Skin epidermis (tissue), 12 donors: ENCODE measurements around the gene OAS2.

Experiments
- H3K27ac ChIP-seq, 21 experiments: fragments of 200-600 bp; sonication (generic) in 11 of 21; one replicate each; pipeline ENCODE4 v1.5.0; 2020; ENCODE audit warnings: mild to moderate bottlenecking in 3 of 21, inconsistent platforms in 2 of 21, moderate library complexity in 2 of 21
- H3K4me3 ChIP-seq, 7 experiments: fragments of 200-600 bp; sonication (generic) in 2 of 7; one replicate each; pipeline ENCODE4 v1.5.0; 2020; ENCODE audit warnings: inconsistent platforms in 2 of 7, mild to moderate bottlenecking in 2 of 7, moderate library complexity in 1 of 7

Gene OAS2

GRCh38 chr12:113052326-113052725 lies 74.0 kb downstream of the OAS2 start:
- Histone ChIP-seq H3K27ac (no peak overlapping the region), H3K4me3 (no peak overlapping the region)

- no peak overlapping the region for H3K27ac ChIP-seq
- no peak overlapping the region for H3K4me3 ChIP-seq
Observed at GRCh38 chr12:113054948-113055486, 76.7 kb downstream of the OAS2 start.

- no peak overlapping the region for H3K27ac ChIP-seq
- H3K4me3 ChIP-seq: no peak overlapping the region
Observed at GRCh38 chr12:113055594-113056380, 77.5 kb downstream of the OAS2 start.

DNA sequence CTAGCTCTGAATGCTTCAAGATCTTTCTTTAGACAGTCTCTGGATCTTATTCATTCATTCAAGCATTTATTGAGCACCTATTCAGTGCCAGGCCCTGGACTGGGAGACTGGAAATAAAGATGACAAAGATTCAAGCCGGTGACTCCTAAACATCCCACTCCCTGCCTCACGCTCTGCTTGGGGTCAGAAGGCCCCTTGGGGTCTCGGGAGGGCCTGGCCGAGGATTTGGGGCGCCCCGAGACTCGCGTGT lies 78.0 kb downstream of the OAS2 start:
- Histone ChIP-seq H3K4me3 (peak overlapping the region; percentile 26 to 52 (median 31)), H3K27ac (peak overlapping the region in 7 of 21 experiments; percentile 10 to 73 (median 47))

DNA sequence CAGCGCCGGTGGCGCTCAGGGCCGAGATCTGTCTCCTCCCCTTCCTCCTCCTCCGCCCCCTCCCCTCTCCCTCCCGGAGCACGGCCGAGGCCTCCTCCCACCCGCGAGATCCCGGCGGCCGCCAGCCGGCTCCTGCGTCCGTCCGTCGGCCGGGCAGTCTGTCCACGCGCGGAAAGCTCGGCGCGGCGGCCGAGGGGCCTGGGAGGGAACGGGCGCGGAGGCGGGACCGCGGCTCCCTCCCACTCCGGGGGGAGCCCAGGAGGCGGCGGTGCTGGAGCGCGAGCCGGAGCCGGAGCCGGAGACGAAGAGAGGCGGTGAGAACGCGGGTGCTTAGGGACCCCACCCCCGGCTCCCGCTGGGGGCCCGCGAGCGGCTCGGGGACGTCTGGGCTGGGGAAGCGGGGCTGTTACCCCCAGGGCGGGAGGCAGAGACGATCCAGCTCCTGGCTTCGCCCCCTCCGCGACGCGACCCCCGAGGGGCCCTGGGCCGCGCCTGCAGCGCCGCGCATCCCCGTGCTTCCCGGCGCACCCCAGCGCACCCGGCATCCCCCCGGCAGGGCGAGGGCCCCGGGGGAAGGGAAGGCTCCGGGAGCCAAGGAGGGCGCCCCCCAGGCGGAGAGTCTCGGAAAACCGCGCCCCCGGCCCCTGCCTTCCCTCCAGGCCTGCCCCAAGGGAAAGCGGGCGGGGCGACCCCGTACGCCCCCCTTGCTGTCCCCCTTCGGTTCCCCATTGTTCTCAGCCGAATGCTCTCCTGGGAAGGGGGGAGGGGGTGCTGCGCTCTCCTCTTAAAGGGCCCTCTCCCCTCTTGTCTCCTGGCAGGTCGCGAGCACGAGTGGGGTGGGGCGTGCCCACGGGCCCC lies 78.5 kb downstream of the OAS2 start, which contains the start of gene DTX1:
Gene DTX1, plus strand, starts transcription at position 100 of the 858 bp plus-strand sequence. CDS start 1,463 bp downstream, outside the sequence.
- Histone ChIP-seq H3K27ac (peak within 1 kb of the TSS in 8 of 21 experiments; percentile 10 to 73 (median 45)), H3K4me3 (peak within 1 kb of the TSS; percentile 26 to 52 (median 31))

DNA sequence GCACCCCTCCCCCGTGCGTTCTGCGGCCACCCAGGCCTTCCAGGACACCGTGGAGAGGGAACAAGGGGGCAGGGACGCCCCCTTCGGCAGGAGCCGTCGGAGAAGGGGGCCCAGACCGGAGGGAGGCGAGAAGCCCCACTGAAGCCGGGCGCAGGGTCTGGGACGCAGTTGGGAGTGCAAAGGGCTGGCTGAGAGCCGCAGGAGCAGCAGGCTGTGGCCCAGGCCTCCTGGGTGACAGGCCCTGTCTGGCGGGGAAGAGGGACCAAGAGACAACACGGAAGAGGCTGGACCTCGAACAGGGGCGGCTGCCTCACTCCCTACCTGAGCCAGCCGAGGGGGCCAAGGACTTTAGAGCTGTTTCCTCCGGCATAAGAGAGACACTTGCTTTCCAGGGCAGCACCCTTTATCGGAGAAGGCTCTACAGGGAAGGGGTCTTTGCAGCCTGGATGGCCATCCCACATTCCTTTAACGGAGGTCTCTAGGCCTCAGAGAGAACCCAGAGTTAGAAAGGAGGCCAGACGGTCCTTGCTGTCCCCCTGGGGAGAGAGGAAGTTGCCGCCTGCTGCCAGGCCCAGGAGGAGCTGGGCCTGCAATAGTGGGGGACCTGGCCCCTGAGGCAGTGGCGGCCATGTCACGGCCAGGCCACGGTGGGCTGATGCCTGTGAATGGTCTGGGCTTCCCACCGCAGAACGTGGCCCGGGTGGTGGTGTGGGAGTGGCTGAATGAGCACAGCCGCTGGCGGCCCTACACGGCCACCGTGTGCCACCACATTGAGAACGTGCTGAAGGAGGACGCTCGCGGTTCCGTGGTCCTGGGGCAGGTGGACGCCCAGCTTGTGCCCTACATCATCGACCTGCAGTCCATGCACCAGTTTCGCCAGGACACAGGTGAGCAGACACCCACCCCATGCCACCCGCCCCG lies 79.5 kb downstream of the OAS2 start:
- Histone ChIP-seq H3K27ac (peak overlapping the region in 6 of 21 experiments; percentile 10 to 73 (median 50)), H3K4me3 (peak overlapping the region in 3 of 7 experiments; percentile 41 to 52 (median 51))

DNA sequence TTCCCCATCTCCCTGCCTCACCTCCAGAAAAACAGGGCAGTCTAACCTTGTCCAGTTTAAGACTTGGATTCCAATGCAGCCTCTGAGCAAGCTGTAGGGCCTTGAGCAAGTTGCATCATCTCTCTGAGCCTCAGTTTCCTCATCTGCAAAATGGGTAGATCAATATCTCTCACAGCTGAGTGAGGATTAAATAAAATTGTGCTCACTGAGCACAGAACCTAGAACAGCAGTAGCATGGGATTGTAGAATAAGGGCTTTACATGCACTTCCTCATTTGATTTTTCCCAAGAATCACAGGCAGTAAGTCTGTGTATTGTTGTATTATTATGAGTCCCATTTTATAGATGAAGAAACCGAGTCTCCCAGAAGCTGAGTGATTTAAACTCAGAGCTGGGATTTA lies 80.2 kb downstream of the OAS2 start:
- no peak overlapping the region for H3K27ac ChIP-seq
- H3K4me3 ChIP-seq: no peak overlapping the region

- Histone ChIP-seq H3K27ac (no peak overlapping the region), H3K4me3 (no peak overlapping the region)
Observed at GRCh38 chr12:113059071-113059595, 80.8 kb downstream of the OAS2 start.

DNA sequence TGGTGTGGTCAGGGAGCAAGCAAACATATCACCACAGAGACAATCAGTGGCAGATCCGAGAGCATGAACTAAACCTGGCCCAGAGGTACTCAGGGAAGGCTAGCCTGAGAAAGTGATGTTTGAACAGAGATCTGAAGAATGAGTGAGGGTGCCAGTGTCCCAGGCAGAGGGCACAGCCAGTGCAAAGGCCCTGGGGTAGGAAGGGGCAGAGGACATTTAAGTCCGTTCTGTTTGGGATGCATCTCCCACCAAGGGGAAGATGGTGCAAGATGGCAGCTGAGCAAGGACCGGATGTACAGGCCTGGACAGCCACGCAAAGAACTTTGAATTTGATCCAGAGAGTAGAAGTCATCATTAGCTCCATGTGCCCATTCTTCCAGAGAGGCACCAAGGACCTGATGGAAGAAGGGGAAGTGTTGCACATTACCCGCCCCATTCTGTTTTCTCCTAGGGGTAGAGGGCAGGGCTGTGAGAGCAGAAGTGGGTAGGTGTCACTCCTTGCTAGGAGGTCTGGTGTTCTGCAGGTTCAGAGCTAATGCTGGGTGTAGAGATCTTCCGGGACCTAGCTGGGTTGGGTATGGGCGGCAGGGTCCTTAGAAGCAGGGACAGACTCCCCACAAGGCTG lies 82.1 kb downstream of the OAS2 start:
- Histone ChIP-seq H3K27ac (no peak overlapping the region), H3K4me3 (no peak overlapping the region)

DNA sequence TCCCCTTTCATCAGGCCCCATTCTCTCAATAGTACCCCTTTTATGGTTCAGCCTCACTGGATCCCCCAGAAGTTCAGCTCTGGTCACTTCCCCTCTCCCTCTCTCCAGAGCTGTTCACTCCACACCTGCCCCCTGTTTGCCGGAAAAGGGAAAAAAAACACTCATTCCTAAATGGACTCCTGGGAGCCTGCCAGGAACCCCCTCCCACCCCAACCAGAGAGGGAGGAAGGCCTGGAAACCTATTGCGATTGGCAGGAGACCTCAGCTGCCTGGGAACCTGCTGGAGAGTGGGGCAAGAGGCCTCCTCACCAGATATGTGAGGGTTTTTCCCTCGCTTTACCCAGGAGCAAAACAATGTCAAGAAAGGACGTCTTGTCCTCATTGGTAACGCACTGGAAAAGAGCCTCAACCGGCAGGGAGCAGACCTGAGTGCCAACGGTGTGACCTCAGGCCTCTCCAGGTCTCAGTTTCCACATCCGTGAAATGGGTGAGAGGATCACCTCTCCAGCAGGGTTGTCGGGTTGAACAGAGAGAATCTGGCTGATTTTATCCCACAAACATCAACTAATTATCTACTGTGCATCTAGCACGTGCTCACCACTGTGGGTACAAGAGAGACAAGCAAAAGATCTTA lies 82.9 kb downstream of the OAS2 start:
- H3K4me3 ChIP-seq: no peak overlapping the region
- H3K27ac ChIP-seq: no peak overlapping the region
